Trophoblast cell (in vitro differentiated cells and primary cell): Measurements from ENCODE around the gene CLEC12A.
A peak's percentile ranks its signal among the peaks of the same experiment; 100 is the strongest.

Experiments
- DNase-seq, 2 donors: peaks; one replicate each; pipeline ENCODE4 v3.0.0-alpha.2; 2016
- H2AFZ ChIP-seq: 2 replicates; pipeline ENCODE4 v1.6.1; 2013; ENCODE audit warnings: low read length, moderate library complexity, mild to moderate bottlenecking; ENCODE audit not compliant: insufficient read depth, poor library complexity
- H2AK5ac ChIP-seq: 2 replicates; pipeline ENCODE4 v1.6.1; 2013; ENCODE audit warnings: mild to moderate bottlenecking, low read length
- H2BK120ac ChIP-seq: 2 replicates; pipeline ENCODE4 v1.6.1; 2013; ENCODE audit warnings: low read length, mild to moderate bottlenecking, moderate library complexity; ENCODE audit not compliant: insufficient read depth, poor library complexity
- H2BK12ac ChIP-seq: 2 replicates; pipeline ENCODE4 v1.6.1; 2013; ENCODE audit warnings: mild to moderate bottlenecking, low read length, moderate library complexity
- H2BK5ac ChIP-seq: 2 replicates; pipeline ENCODE4 v1.6.1; 2013; ENCODE audit warnings: low read length, low read depth, moderate library complexity, mild to moderate bottlenecking; ENCODE audit not compliant: poor library complexity
- H3K14ac ChIP-seq: 2 replicates; pipeline ENCODE4 v1.6.1; 2013; ENCODE audit warnings: mild to moderate bottlenecking, low read length
- H3K18ac ChIP-seq: 2 replicates; pipeline ENCODE4 v1.6.1; 2013; ENCODE audit warnings: mild to moderate bottlenecking, low read length
- H3K23ac ChIP-seq: 2 replicates; pipeline ENCODE4 v1.6.1; 2013; ENCODE audit warnings: low read length
- H3K27ac ChIP-seq: 2 replicates; pipeline ENCODE4 v1.5.1; 2013; ENCODE audit warnings: low read depth, mild to moderate bottlenecking, inconsistent platforms, low read length, moderate library complexity
- H3K27me3 ChIP-seq: 2 replicates; pipeline ENCODE4 v1.6.1; 2013; ENCODE audit warnings: inconsistent platforms, mild to moderate bottlenecking, low read length, moderate library complexity; ENCODE audit not compliant: insufficient read depth
- H3K36me3 ChIP-seq, 2 experiments: 1 replicate in 1 of 2; 2 replicates in 1 of 2; pipeline ENCODE4 v1.6.1; 2013; ENCODE audit warnings: low read length in 2 of 2, mild to moderate bottlenecking in 2 of 2, moderate library complexity in 1 of 2; ENCODE audit not compliant: insufficient read depth in 2 of 2, control insufficient read depth in 1 of 2
- H3K4ac ChIP-seq: 2 replicates; pipeline ENCODE4 v1.6.1; 2013; ENCODE audit warnings: low read depth, mild to moderate bottlenecking, low read length, moderate library complexity
- H3K4me1 ChIP-seq, 2 experiments: 1 replicate in 1 of 2; 2 replicates in 1 of 2; pipeline ENCODE4 v1.6.1; 2013; ENCODE audit warnings: low read length in 2 of 2, mild to moderate bottlenecking in 2 of 2, moderate library complexity in 1 of 2; ENCODE audit not compliant: insufficient read depth in 2 of 2, control insufficient read depth in 1 of 2
- H3K4me2 ChIP-seq: 2 replicates; pipeline ENCODE4 v1.6.1; 2013; ENCODE audit warnings: inconsistent platforms, mild to moderate bottlenecking, low read length, moderate library complexity
- H3K4me3 ChIP-seq: 2 replicates; pipeline ENCODE4 v1.5.1; 2013; ENCODE audit warnings: mild to moderate bottlenecking, low read depth, low read length, inconsistent platforms
- H3K79me1 ChIP-seq: one replicate; pipeline ENCODE4 v1.6.1; 2013; ENCODE audit warnings: low read length
- H3K79me2 ChIP-seq: 2 replicates; pipeline ENCODE4 v1.6.1; 2013; ENCODE audit warnings: low read length, mild to moderate bottlenecking; ENCODE audit not compliant: control insufficient read depth, insufficient read depth, poor library complexity
- H3K9ac ChIP-seq: 2 replicates; pipeline ENCODE4 v1.6.1; 2013; ENCODE audit warnings: mild to moderate bottlenecking, low read length
- H3K9me3 ChIP-seq: 2 replicates; pipeline ENCODE4 v1.6.1; 2013; ENCODE audit warnings: low read depth, mild to moderate bottlenecking, control low read depth, inconsistent platforms, low read length; ENCODE audit not compliant: insufficient read depth
- H4K12ac ChIP-seq: 2 replicates; pipeline ENCODE4 v1.6.1; 2013; ENCODE audit warnings: low read depth, mild to moderate bottlenecking, low read length, moderate library complexity
- H4K8ac ChIP-seq: 2 replicates; pipeline ENCODE4 v1.6.1; 2013; ENCODE audit warnings: low read depth, mild to moderate bottlenecking, low read length, moderate library complexity
- H4K91ac ChIP-seq: one replicate; pipeline ENCODE4 v1.6.1; 2013; ENCODE audit warnings: low read depth, mild to moderate bottlenecking, low read length, moderate library complexity
- WGBS: extraction: QIAGEN DNeasy Blood & Tissue Kit; methylation state at CpG from one replicate; pipeline ENCODE4 v1.1.7; 2013; ENCODE audit warnings: missing lambda C conversion rate; ENCODE audit not compliant: insufficient read length, insufficient coverage; ENCODE audit errors: extremely low coverage; 5-methylcytosine and 5-hydroxymethylcytosine counted together

Gene CLEC12A

DNA sequence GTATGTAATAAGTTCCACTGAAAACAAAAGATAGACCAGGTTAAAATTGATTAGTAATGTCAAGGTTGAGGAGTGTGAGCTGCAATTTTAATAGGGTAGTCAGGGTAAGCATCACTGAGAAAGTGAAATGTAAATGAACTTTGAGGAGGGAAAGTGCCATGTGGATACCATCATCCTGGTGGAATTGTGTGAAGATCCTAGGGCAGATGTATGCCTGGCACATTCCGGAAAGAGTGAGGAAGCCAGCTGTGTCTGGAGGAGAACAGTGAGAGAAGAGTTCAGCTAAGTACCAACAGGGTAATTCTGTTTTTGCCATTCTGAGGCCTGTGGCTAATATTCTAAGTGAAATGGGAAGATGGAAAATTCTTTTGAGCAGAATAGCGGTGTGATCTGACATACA, 36.2 kb upstream of the CLEC12A start:
- no peak overlapping the region for H4K12ac ChIP-seq
- no peaks in the 10 kb centered on the region for H3K79me1 ChIP-seq
- no peak overlapping the region for H2AK5ac ChIP-seq
- H3K9me3 ChIP-seq: no peaks in the 10 kb centered on the region
- H2BK12ac ChIP-seq: no peak overlapping the region
- no peak overlapping the region for H4K8ac ChIP-seq
- no peak for DNase-seq
- no peaks in the 10 kb centered on the region for H3K79me2 ChIP-seq
- H3K36me3 ChIP-seq: no peaks in the 10 kb centered on the region
- no peak overlapping the region for H4K91ac ChIP-seq
- no peak overlapping the region for H3K14ac ChIP-seq
- H3K18ac ChIP-seq: no peak overlapping the region
- no peak overlapping the region for H3K4me3 ChIP-seq
- no CpG with 5 or more reads among the region's 2 CpGs for WGBS
- no peak overlapping the region for H3K27ac ChIP-seq
- H2BK5ac ChIP-seq: no peak overlapping the region
- H2AFZ ChIP-seq: no peak overlapping the region
- no peaks in the 10 kb centered on the region for H3K4me1 ChIP-seq
- no peak overlapping the region for H2BK120ac ChIP-seq
- no peak overlapping the region for H3K4ac ChIP-seq
- no peak overlapping the region for H3K4me2 ChIP-seq
- no peak overlapping the region for H3K9ac ChIP-seq
- H3K23ac ChIP-seq: no peak overlapping the region
- no peaks in the 10 kb centered on the region for H3K27me3 ChIP-seq

DNA sequence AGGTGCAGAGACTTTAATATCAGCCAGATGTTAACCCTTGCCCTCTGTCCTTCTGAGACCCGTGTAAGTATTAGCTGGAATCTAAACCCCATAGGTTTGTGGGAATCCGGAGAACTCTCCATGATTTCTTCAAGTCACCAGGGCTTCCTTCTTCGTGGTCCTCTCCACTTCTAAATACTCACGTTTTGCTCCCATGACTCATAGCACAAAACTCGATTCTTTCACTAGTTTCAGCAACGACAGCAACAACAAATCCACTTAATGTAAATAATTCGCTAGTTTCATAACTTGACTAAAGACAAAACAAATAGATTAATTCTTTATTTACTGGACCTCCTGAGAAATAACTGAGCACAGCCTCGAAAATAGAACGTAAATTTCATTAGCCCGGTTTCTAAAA, 34.6 kb upstream of the CLEC12A start:
- no peak for DNase-seq
- H3K4ac ChIP-seq: no peak overlapping the region
- no peaks in the 10 kb centered on the region for H3K27me3 ChIP-seq
- no peaks in the 10 kb centered on the region for H3K79me1 ChIP-seq
- H3K4me2 ChIP-seq: no peak overlapping the region
- H4K12ac ChIP-seq: no peak overlapping the region
- no peak overlapping the region for H3K9ac ChIP-seq
- no peaks in the 10 kb centered on the region for H3K79me2 ChIP-seq
- H3K4me3 ChIP-seq: no peak overlapping the region
- H2BK5ac ChIP-seq: no peak overlapping the region
- H2BK12ac ChIP-seq: no peak overlapping the region
- no peak overlapping the region for H2BK120ac ChIP-seq
- no peaks in the 10 kb centered on the region for H3K36me3 ChIP-seq
- no peak overlapping the region for H2AK5ac ChIP-seq
- H3K9me3 ChIP-seq: no peaks in the 10 kb centered on the region
- no peak overlapping the region for H2AFZ ChIP-seq
- H3K23ac ChIP-seq: no peak overlapping the region
- H3K27ac ChIP-seq: no peak overlapping the region
- no peak overlapping the region for H3K14ac ChIP-seq
- no CpG with 5 or more reads among the region's 10 CpGs for WGBS
- no peaks in the 10 kb centered on the region for H3K4me1 ChIP-seq
- no peak overlapping the region for H4K8ac ChIP-seq
- no peak overlapping the region for H3K18ac ChIP-seq
- no peak overlapping the region for H4K91ac ChIP-seq

DNA sequence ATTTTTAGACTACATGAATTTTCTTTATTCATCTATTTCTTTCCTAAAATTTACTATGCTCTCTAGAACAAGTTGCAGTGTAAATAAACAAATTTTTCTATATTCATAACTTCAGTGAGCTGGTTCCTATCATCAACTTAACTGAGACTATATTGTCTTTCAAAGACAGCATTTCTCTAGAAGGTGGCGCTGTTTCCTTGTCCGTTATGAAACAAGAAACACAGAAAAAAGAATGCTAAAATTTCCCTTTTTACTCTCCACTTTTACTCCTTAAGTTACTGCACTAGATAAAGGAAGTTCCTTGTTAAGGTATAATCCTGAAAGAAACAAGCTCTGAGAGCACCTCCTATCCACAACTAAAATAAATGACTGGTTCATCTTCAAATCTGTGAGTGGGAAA, 30.8 kb upstream of the CLEC12A start:
- H2BK12ac ChIP-seq: no peak overlapping the region
- no peak overlapping the region for H3K4me3 ChIP-seq
- no peak overlapping the region for H2AK5ac ChIP-seq
- H3K18ac ChIP-seq: no peak overlapping the region
- no peak overlapping the region for H4K12ac ChIP-seq
- no peak overlapping the region for H3K14ac ChIP-seq
- WGBS: no CpG with 5 or more reads among the region's 2 CpGs
- no peaks in the 10 kb centered on the region for H3K4me1 ChIP-seq
- H3K27me3 ChIP-seq: no peaks in the 10 kb centered on the region
- no peak overlapping the region for H4K91ac ChIP-seq
- H3K79me1 ChIP-seq: no peaks in the 10 kb centered on the region
- H3K9ac ChIP-seq: no peak overlapping the region
- H3K4me2 ChIP-seq: no peak overlapping the region
- no peak overlapping the region for H2BK5ac ChIP-seq
- no peak overlapping the region for H4K8ac ChIP-seq
- H3K36me3 ChIP-seq: no peaks in the 10 kb centered on the region
- no peak overlapping the region for H3K4ac ChIP-seq
- H2AFZ ChIP-seq: no peak overlapping the region
- H3K23ac ChIP-seq: no peak overlapping the region
- DNase-seq: peak in 1 of 2 donors; percentile 40
- H2BK120ac ChIP-seq: no peak overlapping the region
- H3K79me2 ChIP-seq: no peaks in the 10 kb centered on the region
- H3K9me3 ChIP-seq: no peaks in the 10 kb centered on the region
- H3K27ac ChIP-seq: no peak overlapping the region

DNA sequence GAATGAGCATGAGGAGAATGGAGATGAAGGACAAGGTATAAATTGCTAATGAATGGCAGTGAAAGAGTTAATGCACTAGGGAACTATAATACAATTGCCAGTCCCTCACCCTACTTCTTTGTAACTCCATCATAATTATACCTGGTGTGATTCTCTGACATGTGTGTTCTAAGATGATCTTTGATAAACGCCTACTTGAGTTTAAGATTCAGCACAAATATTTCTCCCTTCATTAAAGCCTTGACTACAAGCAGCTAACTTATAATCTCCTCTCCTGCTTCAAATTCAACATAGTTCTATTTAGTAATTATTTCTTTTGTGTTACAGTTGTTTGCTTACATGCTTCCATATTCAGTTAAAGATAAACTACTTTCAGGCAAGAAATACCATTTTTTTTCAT, 29.4 kb upstream of the CLEC12A start:
- no peaks in the 10 kb centered on the region for H3K79me2 ChIP-seq
- no peaks in the 10 kb centered on the region for H3K9me3 ChIP-seq
- H2AK5ac ChIP-seq: no peak overlapping the region
- H4K8ac ChIP-seq: no peak overlapping the region
- H3K79me1 ChIP-seq: no peaks in the 10 kb centered on the region
- no peak overlapping the region for H3K23ac ChIP-seq
- H3K18ac ChIP-seq: no peak overlapping the region
- H3K4ac ChIP-seq: no peak overlapping the region
- H3K27ac ChIP-seq: no peak overlapping the region
- H2BK12ac ChIP-seq: no peak overlapping the region
- WGBS: no CpG with 5 or more reads among the region's 1 CpG
- no peak overlapping the region for H4K91ac ChIP-seq
- H3K4me3 ChIP-seq: no peak overlapping the region
- H3K4me1 ChIP-seq: no peaks in the 10 kb centered on the region
- no peak overlapping the region for H3K4me2 ChIP-seq
- H2BK5ac ChIP-seq: no peak overlapping the region
- no peaks in the 10 kb centered on the region for H3K27me3 ChIP-seq
- no peak overlapping the region for H2AFZ ChIP-seq
- H2BK120ac ChIP-seq: no peak overlapping the region
- no peak for DNase-seq
- H3K14ac ChIP-seq: no peak overlapping the region
- no peak overlapping the region for H4K12ac ChIP-seq
- no peak overlapping the region for H3K9ac ChIP-seq
- no peaks in the 10 kb centered on the region for H3K36me3 ChIP-seq
